ENCODE results near the gene ADCK2. TPM values are rescaled to one million over a fixed set of nuclear protein-coding genes. Genes with fewer than 3 reads are reported as not detected.

ADCK2 gene
- total and polyA plus RNA-seq, 2 donors (not counting 3 experiments of a cell fraction or from before 2014, with no cell fraction given), result 10.3 to 13.3 TPM

DNA sequence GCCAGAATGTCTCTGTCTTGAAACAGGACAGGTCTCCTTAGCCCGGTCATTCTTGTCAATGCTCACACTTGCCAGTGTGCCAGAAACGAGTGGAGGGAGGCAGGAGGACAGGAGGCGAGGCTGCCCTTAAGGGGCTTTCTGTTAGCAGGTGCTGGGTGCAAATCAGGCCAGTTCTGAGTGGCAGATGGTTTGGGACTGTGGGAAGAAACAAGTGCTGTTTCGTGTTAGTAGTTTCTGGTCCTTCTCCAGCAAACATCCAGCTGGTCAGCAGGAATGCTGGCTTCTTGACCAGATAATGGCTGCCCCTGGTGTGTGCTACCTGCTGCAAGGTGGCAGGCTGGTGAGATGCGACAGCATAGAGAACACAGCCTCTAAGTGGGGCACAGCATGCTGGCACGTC lies 15.6 kb downstream of the ADCK2 start:
- no peaks in the 10 kb centered on the region for H3K4me1 ChIP-seq (ENCODE audit: control insufficient read depth, extremely low read depth, insufficient read depth, low read length)
- no peaks in the 10 kb centered on the region for H3K9me1 ChIP-seq (replicated peaks; ENCODE audit: control insufficient read depth, extremely low read depth, insufficient read depth, low read length)
- H3K79me2 ChIP-seq (ENCODE audit: control insufficient read depth, insufficient read depth, low read length), result no peaks in the 10 kb centered on the region
- no peak overlapping the region for H3K4me3 ChIP-seq (replicated peaks in 1 of 3; ENCODE audit: insufficient read depth in 1 of 3, low read depth in 1 of 3, low read length in 3 of 3)
- FAIRE-seq (no peak), DNase-seq (ENCODE audit: low read depth, low spot score) (no peak)
- no peaks in the 10 kb centered on the region for H4K20me1 ChIP-seq (replicated peaks; ENCODE audit: control insufficient read depth, extremely low read depth, insufficient read depth, low read length)
- peaks cover 0 to 5% of the 10 kb centered on the region in 2 experiments for H3K36me3 ChIP-seq (ENCODE audit: control insufficient read depth in 2 of 2, extremely low read depth in 1 of 2, insufficient read depth in 2 of 2, low read length in 2 of 2)
- CTCF ChIA-PET, result no interaction called here
- BruUV-seq (replicated peaks), result no TSS peak
- H3K27me3 ChIP-seq (ENCODE audit: control insufficient read depth in 2 of 2, insufficient read depth in 2 of 2, low read length in 2 of 2), result no peaks in the 10 kb centered on the region
- dilution Hi-C loops (cut with MboI; ENCODE audit: extremely low pct_ligation_motif_present, low sequenced_read_pairs), result no loop called here
- no peak overlapping the region for H3K4me2 ChIP-seq (ENCODE audit: insufficient read depth, low read length)
- H3K9ac ChIP-seq (replicated peaks; ENCODE audit: extremely low read depth, insufficient read depth, low read length), result no peak overlapping the region
- TF ChIP-seq CTCF (IDR thresholded peaks at IDR 0.05; ENCODE audit: extremely low read depth in 1 of 2, insufficient read depth in 1 of 2, low read depth in 1 of 2, low read length in 2 of 2) (no peak), JUN (IDR thresholded peaks at IDR 0.05; ENCODE audit: borderline replicate concordance, insufficient read depth, insufficient read length, low read depth) (no peak), MAX (IDR thresholded peaks at IDR 0.05; ENCODE audit: insufficient read depth, insufficient read length) (no peak), GATA2 (IDR thresholded peaks at IDR 0.05; ENCODE audit: insufficient read depth, insufficient read length, low read depth, low read length) (no peak), POLR2A (IDR thresholded peaks at IDR 0.05; ENCODE audit: low read depth, low read length) (no peak), MYC (IDR thresholded peaks at IDR 0.05; ENCODE audit: low read depth, low read length) (no peak)
- no peak overlapping the region for H2AFZ ChIP-seq (ENCODE audit: low read depth, low read length)
- POLR2A ChIA-PET, result no interaction called here
- no peak overlapping the region for H3K27ac ChIP-seq (ENCODE audit: insufficient read depth, low read depth, low read length)
- intact Hi-C loops (cut with micrococcal nuclease), result no loop called here
- no peaks in the 10 kb centered on the region for H3K9me3 ChIP-seq (replicated peaks; ENCODE audit: control insufficient read depth, insufficient read depth, low read length)
